Measurements from ENCODE around the gene C4A.

GRCh38 chr6:31956796-31957195 is 25.1 kb upstream of the C4A start:
- TF ChIP-seq CTCF (IDR thresholded peaks at IDR 0.05) = no peak
- TF ChIP-seq POLR2A (IDR thresholded peaks at IDR 0.05) = no peak
- no peak for TF ChIP-seq EP300 (IDR thresholded peaks at IDR 0.05)
